Stimulated activated CD8-positive, alpha-beta memory T cell treated with anti-CD3 and anti-CD28 coated beads, Interleukin-4, amount 100 ng/mL, for 4 hours (primary cell): ENCODE results near the gene NUDT4B.
"Not testable (repeated sequence)": the region's sequence is repeated elsewhere in the genome, so short reads cannot be mapped to it uniquely, and the experiment has no call there.

ENCODE experiments used
- DNase-seq, 2 donors: peaks; one replicate each; pipeline ENCODE4 v3.0.0-alpha.2; 2020; ENCODE audit warnings: low read depth in 2 of 2, low spot score in 1 of 2

NUDT4B gene

DNA sequence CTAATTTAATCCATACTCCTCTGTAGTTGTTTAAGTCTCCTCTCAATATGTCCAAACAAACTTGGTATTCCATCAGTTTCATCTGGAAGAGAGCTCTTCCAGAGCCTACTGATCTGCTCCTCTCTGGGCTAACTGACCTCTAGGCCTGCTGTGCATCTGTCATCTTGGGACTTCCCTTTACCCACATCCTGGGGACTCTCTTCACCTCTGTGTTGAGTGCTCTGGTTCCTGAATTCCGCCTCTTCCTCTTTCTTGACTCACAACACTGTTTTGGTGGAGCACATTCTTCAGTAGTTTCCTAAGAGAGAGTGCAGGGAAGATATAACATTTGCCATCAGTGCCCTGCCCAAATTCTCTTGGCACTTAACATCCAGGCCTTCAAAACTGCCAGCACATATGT, 13.0 kb upstream of the NUDT4B start:
- not testable (repeated sequence) for DNase-seq

DNA sequence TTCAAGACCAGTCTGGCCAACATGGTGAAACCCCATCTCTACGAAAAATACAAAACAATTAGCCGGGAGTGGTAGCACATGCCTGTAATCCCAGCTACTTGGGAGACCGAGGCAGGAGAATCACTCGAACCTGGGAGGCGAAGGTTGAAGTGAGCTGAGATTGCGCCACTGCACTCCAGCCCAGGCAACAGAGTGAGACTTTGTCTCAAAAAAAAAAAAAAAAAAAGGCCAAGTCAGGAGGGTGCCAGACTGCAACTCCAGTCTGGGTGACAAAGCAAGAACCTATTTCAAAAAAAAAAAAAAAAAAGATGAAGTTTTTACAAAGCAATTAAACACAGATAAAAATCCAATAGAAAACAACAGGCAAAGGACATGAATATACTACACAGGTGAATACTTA, 9.9 kb upstream of the NUDT4B start:
- not testable (repeated sequence) for DNase-seq

DNA sequence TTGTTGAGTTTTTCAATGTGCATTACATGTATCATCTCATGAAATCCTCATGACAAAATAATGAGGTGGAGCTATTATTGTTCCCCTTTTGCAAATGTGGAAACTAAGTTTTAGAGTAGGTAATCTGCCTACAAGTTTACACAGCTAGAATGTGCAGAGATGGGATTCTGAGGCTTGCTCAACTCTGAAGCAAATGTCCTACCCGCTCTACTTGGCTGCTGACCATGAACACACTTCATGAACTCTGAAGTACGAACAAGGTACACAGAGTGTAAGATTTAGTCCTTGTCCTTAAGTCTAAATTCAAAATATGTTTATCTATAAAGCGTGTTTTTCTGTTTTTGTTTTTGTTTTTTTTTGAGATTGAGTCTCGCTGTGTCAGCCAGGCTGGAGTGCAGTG, 5.4 kb upstream of the NUDT4B start:
- DNase-seq: not testable (repeated sequence)

DNA sequence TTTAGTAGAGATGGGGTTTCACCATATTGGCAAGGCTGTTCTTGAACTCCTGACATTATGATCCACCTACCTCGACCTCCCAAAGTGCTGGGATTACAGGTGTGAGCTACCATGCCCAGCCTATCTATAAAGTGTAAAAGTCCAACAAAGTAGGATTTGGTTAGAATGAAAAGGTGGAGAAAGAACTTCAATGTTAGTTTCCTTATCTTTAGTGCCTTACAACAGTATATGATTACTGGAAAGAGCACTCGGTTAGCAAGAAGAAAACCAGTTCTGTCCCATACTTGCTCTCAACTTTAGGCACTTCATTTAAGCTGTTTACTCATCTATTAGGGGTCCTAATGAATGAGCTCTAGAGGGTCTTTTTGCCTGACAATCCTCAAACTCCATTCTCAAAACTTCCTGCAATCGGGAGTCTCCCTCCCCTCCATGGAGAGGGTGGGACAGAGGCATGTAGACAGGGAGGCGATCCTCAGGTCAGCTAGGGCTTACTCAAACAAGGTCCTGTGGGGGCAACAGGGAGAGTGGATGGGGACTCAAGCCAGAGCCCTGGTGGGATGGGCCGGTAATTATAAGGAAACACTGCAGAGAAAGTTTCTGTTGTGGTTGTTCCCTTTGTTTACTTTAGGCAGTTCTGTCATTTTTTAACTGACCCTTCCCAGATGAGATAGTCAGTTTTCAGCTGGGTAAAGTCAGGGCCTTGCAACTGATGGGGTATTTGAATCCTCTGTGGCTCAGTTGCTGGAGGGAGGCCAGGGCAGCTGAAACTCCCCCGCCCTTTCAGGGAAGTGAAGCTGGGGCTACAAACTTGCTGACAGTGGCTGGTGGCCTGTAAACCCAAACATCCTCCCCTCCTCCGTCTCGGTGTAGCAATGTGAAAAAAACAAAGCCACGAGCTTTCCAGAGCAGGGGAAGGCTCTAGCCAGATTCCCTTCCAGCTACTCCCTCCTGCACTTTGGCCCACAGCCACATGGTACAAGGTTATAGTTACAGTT, 4.6 kb upstream of the NUDT4B start:
- not testable (repeated sequence) for DNase-seq

DNA sequence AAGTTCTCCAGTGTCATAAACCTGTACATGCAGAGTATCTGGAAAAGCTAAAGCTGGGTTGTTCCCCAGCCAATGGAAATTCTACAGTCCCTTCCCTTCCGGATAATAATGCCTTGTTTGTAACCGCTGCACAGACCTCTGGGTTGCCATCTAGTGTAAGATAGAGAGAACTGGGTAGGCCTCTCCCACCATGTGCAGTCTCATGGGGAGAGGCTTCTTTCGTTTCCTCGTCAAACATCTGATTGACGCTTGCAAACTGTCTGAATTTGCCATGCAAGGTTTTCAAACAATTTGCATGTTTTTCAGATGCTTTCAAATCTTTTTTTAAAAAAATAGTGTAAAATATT, 734 bp downstream of the NUDT4B start:
- not testable (repeated sequence) for DNase-seq

DNA sequence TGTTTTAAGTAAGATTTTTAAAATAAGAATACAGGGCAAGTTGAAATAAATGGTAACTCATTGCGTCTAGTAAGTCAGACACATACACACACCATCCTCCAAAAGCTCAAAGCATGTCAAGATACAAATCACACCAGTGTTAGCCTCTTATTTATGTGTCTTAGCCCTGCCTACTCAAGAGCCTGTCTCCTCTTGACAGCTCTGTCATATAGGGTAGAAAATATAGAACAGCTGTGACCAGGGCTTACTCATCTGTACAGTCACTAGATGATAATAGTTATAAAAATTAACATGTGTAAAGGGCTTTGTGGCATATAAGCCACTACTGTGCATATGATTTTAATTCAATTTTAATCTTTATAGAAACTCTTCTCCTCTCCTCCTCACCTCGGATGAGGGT, 7.7 kb downstream of the NUDT4B start:
- not testable (repeated sequence) for DNase-seq

DNA sequence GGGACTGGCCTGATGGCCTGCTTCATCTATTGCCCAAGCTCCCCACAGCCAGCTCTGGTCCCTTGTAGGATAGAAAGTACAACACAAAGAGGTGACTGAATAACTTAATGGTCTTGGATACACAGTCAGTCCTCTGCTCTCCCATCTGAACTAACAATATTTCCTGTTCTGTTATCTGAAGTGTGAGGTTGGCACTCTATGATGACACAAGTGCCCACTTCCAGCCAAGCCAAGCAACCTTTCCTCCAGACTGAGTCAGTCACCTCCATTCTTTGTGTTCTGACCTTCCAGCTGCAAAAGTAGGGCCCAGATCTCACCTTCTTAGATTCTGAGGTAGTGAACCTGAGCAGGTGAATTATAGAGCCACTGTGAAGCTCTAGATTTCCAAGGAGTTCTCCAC, 8.9 kb downstream of the NUDT4B start:
- DNase-seq: not testable (repeated sequence)

DNA sequence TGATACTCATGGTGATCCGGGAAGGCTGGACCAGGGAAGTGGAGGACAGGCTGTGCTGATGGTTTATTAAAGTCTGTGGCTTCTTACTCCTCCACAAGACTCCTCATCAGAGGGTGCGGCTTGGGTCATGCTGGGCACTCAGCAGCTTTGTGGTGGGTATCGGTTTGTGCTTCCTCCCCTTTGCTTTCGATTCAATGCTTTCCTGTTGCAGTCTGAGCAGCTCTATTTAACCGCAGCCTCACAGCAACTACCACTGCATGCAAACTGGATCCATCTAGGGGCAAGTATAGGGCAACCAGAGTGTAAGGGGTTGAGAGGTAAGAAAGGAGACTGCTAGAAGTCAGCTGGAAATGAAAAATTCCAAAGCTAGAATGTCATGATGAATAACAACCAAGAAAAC, 9.8 kb downstream of the NUDT4B start:
- not testable (repeated sequence) for DNase-seq

DNA sequence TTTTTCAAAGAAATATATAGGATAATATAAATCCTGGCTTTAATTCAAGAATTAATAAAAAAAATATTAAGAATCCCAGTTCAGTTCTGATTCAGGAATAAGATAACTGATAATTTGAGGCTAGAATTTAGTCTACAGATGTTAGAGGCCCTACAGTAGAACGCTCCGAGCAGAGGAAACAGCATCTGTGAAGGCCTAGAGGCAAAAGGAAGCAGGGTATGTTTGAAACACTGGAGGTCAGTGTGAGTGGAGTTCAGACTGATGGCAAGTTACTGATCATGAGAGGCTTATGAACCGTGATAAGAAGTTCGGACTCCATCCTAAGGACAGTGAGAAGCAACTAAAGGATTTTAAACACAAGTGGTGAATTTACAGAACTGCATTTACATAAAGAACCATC, 10.4 kb downstream of the NUDT4B start:
- DNase-seq: not testable (repeated sequence)

DNA sequence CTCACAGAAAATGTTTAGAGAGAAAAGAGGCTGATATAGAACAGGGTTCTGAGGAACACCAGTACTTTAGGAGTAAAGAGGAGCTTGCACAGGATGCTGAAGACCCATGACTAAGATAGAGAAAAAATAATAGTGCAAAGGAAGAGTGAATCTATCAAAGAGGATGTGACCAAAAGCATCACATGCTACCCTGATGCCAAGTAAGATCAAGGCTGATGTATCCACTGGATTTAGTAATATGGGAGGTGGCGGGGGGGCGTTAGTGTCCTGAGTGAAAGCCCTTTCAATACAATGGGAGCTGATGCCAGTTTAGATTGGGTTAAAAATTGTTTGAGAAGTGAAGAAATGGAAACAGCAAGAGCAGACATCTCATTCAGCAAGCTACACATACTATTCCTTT, 11.2 kb downstream of the NUDT4B start:
- not testable (repeated sequence) for DNase-seq

DNA sequence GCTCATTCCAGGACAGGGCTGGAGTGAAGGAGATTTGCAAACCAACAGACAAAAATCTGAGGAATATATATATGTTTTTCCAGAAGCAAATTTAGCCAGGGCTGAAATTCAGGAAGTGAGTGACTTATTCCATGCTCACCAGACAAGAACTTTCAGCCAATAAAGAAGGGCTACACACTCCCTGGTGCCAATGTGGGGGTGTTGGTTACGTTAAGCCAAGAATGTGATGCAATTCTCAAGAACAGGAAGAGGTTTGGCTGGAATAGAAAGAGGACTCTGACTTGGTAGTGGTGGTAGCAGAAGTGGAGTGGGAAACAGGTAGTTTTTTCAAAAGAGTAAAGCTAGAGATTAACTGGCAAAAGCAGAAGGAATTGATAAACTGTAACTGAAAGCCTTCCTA, 11.6 kb downstream of the NUDT4B start:
- not testable (repeated sequence) for DNase-seq

DNA sequence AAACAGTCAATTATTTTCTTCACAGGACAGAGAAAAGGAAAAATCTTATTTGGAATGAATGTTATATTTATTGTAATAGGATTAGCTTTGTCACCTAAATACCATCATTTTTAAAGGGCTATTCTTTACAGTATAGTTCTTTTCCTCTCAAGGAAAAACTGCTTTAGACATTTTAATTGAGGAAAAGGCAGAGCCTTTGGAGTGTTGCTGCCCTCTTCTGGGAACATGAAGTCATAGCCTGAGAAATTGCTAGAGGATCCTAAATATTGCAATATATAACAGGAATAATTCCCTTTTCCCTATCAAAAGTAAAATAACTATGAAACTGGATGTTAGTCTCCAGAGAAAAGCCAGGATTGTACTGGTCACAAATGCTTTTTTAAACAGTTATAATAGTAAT, 12.8 kb downstream of the NUDT4B start:
- not testable (repeated sequence) for DNase-seq

DNA sequence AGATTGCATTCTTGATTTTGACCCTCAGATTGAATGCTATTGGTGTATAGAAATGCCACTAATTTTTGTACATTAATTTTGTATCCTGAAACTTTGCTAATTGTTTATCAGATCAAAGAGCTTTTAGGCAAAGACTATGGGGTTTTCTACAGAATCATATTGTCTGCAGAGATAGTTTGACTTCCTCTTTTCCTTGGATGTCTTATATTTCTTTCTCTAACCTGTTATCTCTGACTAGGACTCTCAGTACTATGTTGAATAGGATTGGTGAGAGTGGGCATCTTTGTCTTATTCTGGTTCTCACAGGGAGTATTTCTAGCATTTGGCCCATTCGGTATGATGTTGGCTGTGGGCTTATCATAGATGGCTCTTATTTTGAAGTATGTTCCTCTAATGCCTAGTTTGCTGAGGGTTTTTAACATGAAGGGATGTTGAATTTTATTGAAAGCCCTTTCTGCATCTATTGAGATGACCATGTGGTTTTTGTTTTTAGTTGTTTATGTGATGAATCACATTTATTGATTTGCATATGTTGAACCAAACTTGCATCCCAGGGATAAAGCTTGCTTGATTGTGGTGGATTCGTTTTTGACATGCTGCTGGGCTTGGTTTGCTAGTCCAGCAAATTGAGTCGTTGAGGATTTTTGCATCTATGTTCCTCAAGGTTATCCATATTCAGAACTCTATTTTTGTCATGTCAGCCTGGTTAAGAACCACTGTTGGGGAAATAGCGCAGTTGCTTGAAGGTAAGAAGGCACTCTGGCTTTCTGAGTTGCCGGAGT, 16.9 kb downstream of the NUDT4B start:
- not testable (repeated sequence) for DNase-seq

DNA sequence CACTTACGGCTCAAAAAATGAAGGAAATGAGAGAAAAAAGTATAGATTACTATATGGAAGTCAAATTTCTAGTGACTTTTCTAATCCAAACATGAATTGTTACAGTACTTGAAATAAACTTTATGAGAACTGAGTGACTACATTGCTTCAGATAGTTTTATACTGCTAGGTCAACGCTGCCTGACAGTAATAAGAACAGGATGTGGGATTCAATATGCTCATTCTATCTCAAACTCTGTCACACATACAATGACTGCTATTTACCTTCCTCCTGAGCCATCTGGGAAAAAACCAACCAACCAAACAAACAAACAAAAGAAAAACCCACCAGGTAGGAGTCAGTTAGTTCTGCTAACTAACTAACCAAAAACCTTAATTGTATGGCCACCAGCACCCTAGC, 20.0 kb downstream of the NUDT4B start:
- not testable (repeated sequence) for DNase-seq

DNA sequence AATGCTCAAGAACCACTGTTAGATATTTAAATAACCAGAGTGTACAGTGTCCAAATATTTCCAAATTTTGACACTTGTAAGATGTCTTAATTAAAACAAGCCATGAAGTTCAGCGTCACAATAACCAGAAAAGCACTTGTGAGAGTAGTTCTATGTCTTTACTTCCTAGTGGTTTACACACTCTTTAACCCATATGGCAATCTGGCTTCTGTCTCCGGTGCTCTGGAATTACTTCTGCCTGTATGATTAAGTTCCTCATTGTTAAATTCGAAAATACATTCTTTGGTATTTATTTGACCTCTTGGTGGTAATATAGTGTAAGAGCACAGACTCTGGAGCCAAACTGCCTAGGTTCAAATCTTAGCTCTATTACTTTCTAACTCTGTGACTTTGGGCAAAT, 20.9 kb downstream of the NUDT4B start:
- not testable (repeated sequence) for DNase-seq

DNA sequence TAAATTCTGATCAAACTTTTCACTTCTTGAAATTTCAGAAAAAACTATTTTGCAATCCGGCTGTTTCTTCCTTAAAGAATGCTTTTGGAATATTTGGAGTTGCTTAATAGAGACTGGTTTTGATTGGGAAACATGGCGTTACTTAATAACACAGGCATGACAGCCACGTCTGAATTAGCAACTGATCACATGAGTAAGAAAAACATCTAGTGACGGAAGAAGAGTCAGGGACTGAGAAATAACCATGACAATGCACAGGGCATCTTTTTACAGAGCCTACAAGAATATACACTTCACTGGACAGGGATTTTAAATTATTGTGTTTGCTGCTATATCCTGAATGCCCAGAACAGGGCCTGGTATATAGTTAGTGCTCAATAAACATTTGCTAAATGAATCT, 25.1 kb downstream of the NUDT4B start:
- DNase-seq: not testable (repeated sequence)

DNA sequence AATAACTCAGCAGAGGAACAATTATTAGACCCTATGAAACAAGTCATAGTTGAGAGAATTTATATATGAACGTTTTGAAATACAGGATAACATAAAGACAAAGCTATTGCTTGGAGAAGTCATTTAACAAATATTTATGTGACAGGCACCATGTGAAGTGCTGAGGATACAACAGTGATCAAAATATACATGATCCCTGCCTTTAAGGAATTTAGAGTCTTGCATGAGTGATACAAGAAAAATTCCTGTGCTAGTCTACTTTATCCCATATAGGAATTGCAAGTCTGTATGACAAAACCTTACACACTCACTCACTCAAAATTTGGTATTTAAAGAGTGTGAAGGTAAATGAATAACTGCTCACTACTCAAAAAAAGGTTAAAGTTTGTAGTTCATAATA, 25.5 kb downstream of the NUDT4B start:
- not testable (repeated sequence) for DNase-seq

DNA sequence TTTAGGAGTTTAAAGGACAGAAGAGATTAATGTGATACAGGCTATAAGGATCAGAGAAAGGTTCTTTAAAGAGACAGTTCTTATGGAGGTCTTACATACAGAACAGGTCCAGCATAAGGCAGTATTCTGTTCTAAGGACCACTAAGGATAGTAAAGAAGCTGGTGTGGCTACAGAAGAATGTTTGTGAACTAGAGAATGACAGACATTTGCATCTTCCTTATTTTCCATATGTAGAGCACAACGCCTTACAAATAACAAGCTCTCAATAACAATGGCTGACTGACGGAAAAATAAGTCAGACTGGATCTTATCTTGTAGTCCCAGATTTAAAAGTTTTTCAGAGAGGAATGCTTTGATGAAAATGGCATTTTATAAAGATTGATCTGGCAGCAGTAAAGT, 26.7 kb downstream of the NUDT4B start:
- not testable (repeated sequence) for DNase-seq

DNA sequence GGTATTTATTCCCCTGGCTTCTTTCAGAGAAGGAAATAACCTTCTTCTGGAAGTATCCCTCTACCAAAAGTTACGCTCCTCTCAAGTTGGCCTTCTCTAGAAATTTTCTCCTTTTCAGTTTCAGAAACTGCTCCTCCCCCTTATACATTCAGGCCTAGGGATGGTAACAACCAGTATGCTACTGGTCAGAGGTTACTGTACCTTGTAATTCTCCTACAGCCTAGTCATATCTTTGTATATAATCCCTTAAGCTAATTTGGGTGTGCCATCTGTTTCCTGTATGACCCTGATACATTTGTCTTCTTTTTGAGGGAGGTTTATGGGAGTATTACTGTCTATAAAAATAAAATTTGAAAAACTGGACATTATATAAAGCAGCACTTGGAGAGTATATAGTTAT, 29.1 kb downstream of the NUDT4B start:
- not testable (repeated sequence) for DNase-seq

DNA sequence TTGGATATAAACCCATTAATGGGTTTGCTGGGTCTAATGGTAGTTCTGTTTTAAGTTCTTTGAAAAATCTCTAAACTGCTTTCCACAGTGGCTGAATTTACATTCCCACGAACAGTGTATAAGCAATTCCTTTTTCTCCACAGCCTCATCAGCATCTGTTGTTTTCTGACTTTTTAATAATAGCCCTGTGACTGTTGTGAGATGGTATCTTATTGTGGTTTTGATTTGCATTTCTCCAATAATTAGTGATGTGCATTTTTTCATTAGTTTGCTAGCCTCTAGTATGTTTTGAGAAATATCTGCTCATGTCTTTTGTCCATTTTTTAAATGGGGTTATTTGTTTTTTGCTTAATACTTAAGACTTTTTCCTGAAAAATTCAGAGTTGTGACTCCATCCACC, 31.8 kb downstream of the NUDT4B start:
- DNase-seq: not testable (repeated sequence)

DNA sequence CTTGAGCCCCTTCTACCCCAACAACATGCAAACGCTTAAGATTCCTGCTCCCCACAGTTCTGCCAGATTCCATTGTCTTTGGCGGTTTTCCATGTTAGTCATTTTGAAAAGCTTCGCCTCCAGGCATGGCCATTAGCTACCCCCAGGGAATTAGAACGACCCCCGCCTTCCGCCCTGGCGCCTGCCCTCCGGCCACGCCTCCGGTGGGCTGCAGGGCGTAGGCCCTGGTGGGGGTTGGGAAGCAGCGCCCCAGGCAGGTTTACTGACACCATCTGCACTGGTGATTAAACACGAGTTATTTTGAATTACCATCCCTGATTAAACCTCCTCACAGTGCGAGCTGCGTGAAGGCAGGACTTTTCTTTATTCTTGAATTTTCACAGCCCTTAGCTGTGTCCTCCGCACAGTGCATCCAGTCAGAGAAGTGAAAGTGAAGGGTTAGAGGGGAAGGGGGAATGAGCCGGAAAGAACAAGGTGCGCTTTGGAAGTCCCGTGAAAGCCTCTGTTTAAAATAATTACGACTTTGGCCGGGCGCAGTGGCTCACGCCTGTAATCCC, 43.0 kb downstream of the NUDT4B start:
- not testable (repeated sequence) for DNase-seq
